Astrocyte of the cerebellum (primary cell): Measurements from ENCODE around the gene SLC27A1.
"Not testable (repeated sequence)": the region's sequence is repeated elsewhere in the genome, so short reads cannot be mapped to it uniquely, and the experiment has no call there.

Experiments
- DNase-seq: peaks from one replicate; pipeline ENCODE4 v3.0.0-alpha.2; 2011; ENCODE audit warnings: low read depth
- H3K4me3 ChIP-seq: 2 replicates; pipeline ENCODE4 v1.5.1; 2011; ENCODE audit warnings: mild to moderate bottlenecking, low read depth, low read length, moderate library complexity
- CTCF ChIP-seq: IDR thresholded peaks from 2 replicates; pipeline ENCODE4 v1.5.1; 2012; ENCODE audit warnings: low read length, low read depth, moderate library complexity, mild to moderate bottlenecking; ENCODE audit errors: missing control alignments
- in situ Hi-C: cut with HindIII; loops from 2 replicates; pipeline ENCODE4 v1.10.0; 2017; ENCODE audit warnings: low sequenced_read_pairs

SLC27A1 gene

GRCh38 chr19:17504456-17504855 lies 34.1 kb downstream of the SLC27A1 start:
- TF ChIP-seq CTCF: no peak
- DNase-seq: no peak
- in situ Hi-C loops: no loop called here
- no peak overlapping the region for H3K4me3 ChIP-seq

GRCh38 chr19:17505223-17505622 lies 34.9 kb downstream of the SLC27A1 start:
- in situ Hi-C loops: no loop called here
- no peak for DNase-seq
- TF ChIP-seq CTCF: no peak
- H3K4me3 ChIP-seq: no peak overlapping the region

- in situ Hi-C loops: no loop called here
- no peak for TF ChIP-seq CTCF
- DNase-seq: no peak
- no peak overlapping the region for H3K4me3 ChIP-seq
Measured at GRCh38 chr19:17506745-17507144, 36.4 kb downstream of the SLC27A1 start.

GRCh38 chr19:17508558-17508933 lies 38.2 kb downstream of the SLC27A1 start:
- H3K4me3 ChIP-seq, in situ Hi-C loops, DNase-seq: not testable (repeated sequence)

GRCh38 chr19:17510220-17510993 lies 40.1 kb downstream of the SLC27A1 start:
- peak overlapping the region; percentile 79 for H3K4me3 ChIP-seq
- in situ Hi-C loops: no loop called here
- no peak for TF ChIP-seq CTCF
- no peak for DNase-seq

GRCh38 chr19:17511724-17512573 lies 41.6 kb downstream of the SLC27A1 start:
- TF ChIP-seq CTCF: peak; percentile 6
- H3K4me3 ChIP-seq: peak overlapping the region; percentile 79
- in situ Hi-C loops: no loop called here
- DNase-seq: peak; percentile 24

GRCh38 chr19:17512574-17512939 lies 42.2 kb downstream of the SLC27A1 start:
- DNase-seq: no peak
- no peak for TF ChIP-seq CTCF
- peak overlapping the region; percentile 79 for H3K4me3 ChIP-seq
- in situ Hi-C loops: no loop called here
